NB4 (cell line): Measurements from ENCODE around the gene WDR44.

Experiments
- DNase-seq: peaks from one replicate; pipeline ENCODE4 v3.0.0; 2010; ENCODE audit warnings: low read depth
- H3K4me3 ChIP-seq: one replicate; pipeline ENCODE4 v1.5.1; 2011; ENCODE audit warnings: mild to moderate bottlenecking, low read depth, low read length, moderate library complexity
- CTCF ChIP-seq: IDR thresholded peaks from one replicate; pipeline ENCODE4 v1.5.1; 2012; ENCODE audit warnings: low read depth, low read length
- MAX ChIP-seq: IDR thresholded peaks from 2 replicates; pipeline ENCODE4 v1.6.1; 2011; ENCODE audit warnings: low read depth, low read length
- MYC ChIP-seq: IDR thresholded peaks from 2 replicates; pipeline ENCODE4 v1.6.1; 2011; ENCODE audit warnings: low read depth, low read length
- POLR2A ChIP-seq: IDR thresholded peaks from 2 replicates; pipeline ENCODE4 v1.6.1; 2011; ENCODE audit warnings: mild to moderate bottlenecking; ENCODE audit not compliant: insufficient read length; ENCODE audit errors: extremely low read depth

Gene WDR44

DNA sequence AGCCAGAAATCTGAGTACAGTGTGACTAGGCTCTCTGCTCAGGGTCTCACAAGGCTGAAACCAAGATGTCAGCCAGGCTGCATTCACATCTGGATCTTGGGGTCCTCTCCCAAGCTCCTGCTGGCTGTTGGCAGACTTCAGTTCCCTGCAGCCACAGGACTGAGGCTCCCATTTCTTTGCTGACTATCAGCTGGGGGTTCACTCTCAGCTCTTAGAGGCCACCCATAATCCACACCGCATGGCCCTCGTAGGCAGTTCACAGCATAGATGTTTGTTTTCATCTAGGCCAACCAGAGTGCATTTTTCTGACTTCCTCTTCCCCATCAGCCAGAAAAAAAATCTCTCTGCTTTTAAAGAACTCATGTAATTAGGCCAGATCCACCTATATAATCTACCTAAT, 8.2 kb upstream of the WDR44 start:
- H3K4me3 ChIP-seq, result no peak overlapping the region
- no peak for TF ChIP-seq POLR2A
- no peak for TF ChIP-seq MYC
- TF ChIP-seq MAX, result no peak
- no peak for TF ChIP-seq CTCF
- DNase-seq, result no peak

- no peak overlapping the region for H3K4me3 ChIP-seq
- TF ChIP-seq MAX, result no peak
- TF ChIP-seq CTCF, result no peak
- no peak for TF ChIP-seq MYC
- TF ChIP-seq POLR2A, result no peak
- no peak for DNase-seq
These were observed 7.0 kb upstream of the WDR44 start for GRCh38 chrX:118338930-118339329.

DNA sequence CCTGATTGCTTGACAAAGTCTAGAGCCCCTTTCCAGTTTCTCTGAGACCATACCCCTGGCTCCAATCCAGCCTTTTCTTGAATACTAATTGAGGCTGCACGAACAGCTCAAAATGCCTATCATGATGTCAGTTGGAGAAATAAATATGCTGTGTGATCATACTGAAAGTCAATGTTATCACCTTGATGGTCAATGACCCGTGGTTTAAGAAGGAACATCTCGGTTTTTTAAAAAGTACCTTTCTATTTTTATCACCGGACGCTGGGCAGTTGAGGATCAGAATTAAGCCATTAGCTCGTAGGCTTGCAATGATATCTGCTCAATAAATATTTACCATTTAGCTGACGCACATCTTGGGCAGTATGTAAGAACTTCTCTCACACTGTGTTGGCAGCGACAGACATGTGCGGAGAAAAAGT, 852 bp upstream of the WDR44 start:
- peak overlapping the region; percentile 79 for H3K4me3 ChIP-seq
- no peak for TF ChIP-seq MAX
- TF ChIP-seq MYC, result 0 out of 2 replicates have a peak, but pooled peaks have one; percentile 5
- DNase-seq, result peak; percentile 9

DNA sequence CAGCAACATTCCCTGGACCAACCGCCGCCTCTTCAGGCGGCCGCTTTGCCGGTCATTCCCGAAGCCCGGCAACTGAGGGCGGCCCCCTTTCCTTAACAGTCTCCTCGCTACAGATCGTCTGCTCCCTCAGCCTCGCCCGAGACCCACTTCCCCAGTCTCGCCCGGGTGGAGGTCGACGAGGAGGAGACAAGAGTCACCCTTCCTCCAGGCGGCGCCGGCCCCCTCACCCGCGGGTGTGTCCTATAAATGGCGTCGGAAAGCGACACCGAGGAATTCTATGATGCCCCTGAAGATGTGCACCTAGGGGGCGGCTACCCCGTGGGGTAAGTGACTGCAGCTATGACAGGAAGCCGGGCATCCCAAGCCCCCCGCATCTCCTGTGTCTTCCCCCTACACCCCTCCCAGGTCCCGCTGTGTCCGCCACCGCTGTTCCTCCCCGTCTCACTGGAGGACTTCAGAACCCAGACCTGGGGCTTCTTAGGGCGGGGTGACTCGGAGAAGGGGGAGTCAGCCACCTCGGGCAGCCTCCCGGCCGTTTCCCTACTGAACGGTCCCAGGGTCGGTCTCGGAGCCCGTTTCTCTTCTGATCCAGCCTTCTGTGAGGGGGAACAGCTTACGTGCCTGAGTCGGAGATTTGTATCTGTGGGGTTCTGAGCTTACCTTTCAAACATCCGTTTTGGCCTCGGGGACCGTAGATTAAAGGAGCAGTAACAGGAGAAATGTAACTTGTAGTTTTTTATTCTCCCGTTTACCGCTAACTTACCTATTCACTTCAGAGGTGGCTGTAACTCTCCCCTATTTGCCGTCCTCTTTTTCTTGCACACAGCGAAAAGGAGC, 570 bp downstream of the WDR44 start:
- peak overlapping the region; percentile 75 for H3K4me3 ChIP-seq
- TF ChIP-seq POLR2A (no peak), MYC (no peak), CTCF (no peak), MAX (no peak)
- DNase-seq, result peak; percentile 75

DNA sequence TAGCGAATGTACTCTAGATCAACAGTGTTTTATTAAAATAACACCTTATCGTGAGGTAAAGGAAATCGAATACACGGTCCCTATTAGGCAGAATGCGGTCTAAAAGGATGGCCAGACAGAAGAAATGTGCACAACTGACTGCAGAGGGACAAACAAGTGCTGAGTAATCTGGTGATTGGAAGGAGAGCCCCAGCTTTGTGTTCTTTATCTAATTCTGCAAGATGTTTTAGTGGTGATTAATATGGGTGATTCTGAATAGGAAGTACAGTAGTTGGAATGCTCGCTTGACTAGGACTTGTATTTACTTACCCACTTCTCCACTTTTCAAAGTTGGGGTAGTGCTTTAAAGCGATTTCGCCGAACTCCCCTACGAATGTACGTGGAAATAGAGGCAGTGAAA, 1.2 kb downstream of the WDR44 start:
- peak; percentile 45 for DNase-seq
- H3K4me3 ChIP-seq, result peak overlapping the region; percentile 75
- TF ChIP-seq CTCF (no peak), MAX (no peak), MYC (no peak), POLR2A (no peak)

GRCh38 chrX:118347736-118348135, 1.8 kb downstream of the WDR44 start:
- peak overlapping the region; percentile 75 for H3K4me3 ChIP-seq
- no peak for DNase-seq
- TF ChIP-seq POLR2A, result no peak
- TF ChIP-seq MAX, result no peak
- no peak for TF ChIP-seq CTCF
- TF ChIP-seq MYC, result no peak
